ENCODE results near the gene TSPYL1. TPM values are rescaled to one million over a fixed set of nuclear protein-coding genes. Genes with fewer than 3 reads are reported as not detected.

TSPYL1 gene
- total and polyA plus RNA-seq, 2 of the 8 experiments (the other 6 are each of a cell fraction or from before 2014, with no cell fraction given), result 33.2 to 79.1 TPM

- TF ChIP-seq SP2 (IDR thresholded peaks at IDR 0.05; ENCODE audit: low read length) (no peak), TCF12 (IDR thresholded peaks at IDR 0.05; ENCODE audit: low read depth, low read length) (no peak), RAD21 (IDR thresholded peaks at IDR 0.05 in 1 of 2, conservative IDR thresholded peaks at IDR 0.05 in 1 of 2; ENCODE audit: low read depth in 2 of 2, low read length in 2 of 2) (no peak), CTBP2 (IDR thresholded peaks at IDR 0.05; ENCODE audit: borderline replicate concordance, insufficient read depth, insufficient read length, low read length) (no peak), ASH2L (IDR thresholded peaks at IDR 0.05; ENCODE audit: low read length) (no peak), EZH2 (IDR thresholded peaks at IDR 0.05; ENCODE audit: low read depth, low read length, severe bottlenecking) (no peak)
Observed at GRCh38 chr6:116298273-116298672, 18.5 kb upstream of the TSPYL1 start (continued).

All from H1 (cell line).